Measurements from ENCODE around the gene RPRD1A. TPM values are rescaled to one million over a fixed set of nuclear protein-coding genes. Genes with fewer than 3 reads are reported as not detected.
"Not testable (repeated sequence)": the region's sequence is repeated elsewhere in the genome, so short reads cannot be mapped to it uniquely, and the experiment has no call there.

Gene RPRD1A
- total and polyA plus RNA-seq, 9 of the 15 experiments (the other 6 are each of a cell fraction or from before 2014, with no cell fraction given) = 30.2 to 142 (median 66.0) TPM

DNA sequence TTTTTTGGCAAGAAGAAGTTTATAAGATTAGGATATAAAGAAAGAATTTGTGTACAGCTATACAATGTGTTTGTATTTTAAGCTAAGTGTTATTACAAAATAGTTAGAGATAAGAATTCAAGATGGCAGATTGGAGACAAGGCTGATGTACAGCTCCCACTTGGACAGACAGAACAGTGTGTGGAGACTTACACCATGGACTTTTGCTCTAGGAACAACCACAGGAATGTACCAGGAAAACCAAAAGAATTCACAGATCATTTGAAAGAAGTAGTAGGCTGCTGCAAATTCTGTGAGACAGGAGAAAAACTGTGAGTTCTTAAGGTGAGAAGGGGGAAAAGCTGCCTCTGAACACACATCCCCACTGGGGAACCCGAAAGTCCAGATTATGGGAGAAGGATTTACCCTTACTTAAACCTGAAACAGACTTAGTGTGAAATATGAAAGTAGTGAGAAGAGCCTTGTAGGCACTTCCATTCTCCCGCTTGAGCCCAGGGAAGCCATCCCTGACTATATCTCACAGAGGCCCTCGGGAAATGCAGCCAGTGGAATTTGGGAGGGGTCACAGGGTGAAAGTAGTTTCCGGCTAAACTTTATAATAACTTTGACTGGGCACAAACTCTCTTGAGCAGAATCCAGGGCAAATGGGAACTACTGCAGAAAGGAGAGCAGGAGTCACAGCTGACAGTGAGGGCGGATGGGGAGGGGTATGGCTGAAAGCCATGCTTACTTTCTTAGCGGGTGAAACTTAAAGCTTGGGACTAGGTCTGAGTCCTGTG is 11.6 kb upstream of the RPRD1A start:
- intact Hi-C loops (cut with micrococcal nuclease) (no loop called here), in situ Hi-C loops (cut with MboI) (no loop called here)
- H3K9me1 ChIP-seq (ENCODE audit: control insufficient read depth, insufficient read depth, low read length) = no peaks in the 10 kb centered on the region
- H3K27me3 ChIP-seq (ENCODE audit: control insufficient read depth in 2 of 2, insufficient read depth in 2 of 2, low read length in 2 of 2) = peaks cover 2 to 4% of the 10 kb centered on the region in 2 experiments; a peak in 1 of 5 replicates
- TF ChIP-seq HSF4 (CRISPR knock-in tag; IDR thresholded peaks at IDR 0.05; ENCODE audit: borderline replicate concordance) (no peak), TAF1 (IDR thresholded peaks at IDR 0.05; ENCODE audit: control insufficient read depth, extremely low read depth, insufficient read depth, low read length, severe bottlenecking) (no peak), ETV5 (CRISPR knock-in tag; IDR thresholded peaks at IDR 0.05; ENCODE audit: low read depth) (no peak), ZNF586 (CRISPR knock-in tag; conservative IDR thresholded peaks at IDR 0.05) (no peak), IRF2 (CRISPR knock-in tag; IDR thresholded peaks at IDR 0.05) (no peak), ADNP (tag; IDR thresholded peaks at IDR 0.05) (no peak), RFX5 (IDR thresholded peaks at IDR 0.05; ENCODE audit: low read depth, low read length) (no peak), MAZ (CRISPR knock-in tag; conservative IDR thresholded peaks at IDR 0.05 in 1 of 2, IDR thresholded peaks at IDR 0.05 in 1 of 2) (no peak)
- TF ChIP-seq, protein P1, sequence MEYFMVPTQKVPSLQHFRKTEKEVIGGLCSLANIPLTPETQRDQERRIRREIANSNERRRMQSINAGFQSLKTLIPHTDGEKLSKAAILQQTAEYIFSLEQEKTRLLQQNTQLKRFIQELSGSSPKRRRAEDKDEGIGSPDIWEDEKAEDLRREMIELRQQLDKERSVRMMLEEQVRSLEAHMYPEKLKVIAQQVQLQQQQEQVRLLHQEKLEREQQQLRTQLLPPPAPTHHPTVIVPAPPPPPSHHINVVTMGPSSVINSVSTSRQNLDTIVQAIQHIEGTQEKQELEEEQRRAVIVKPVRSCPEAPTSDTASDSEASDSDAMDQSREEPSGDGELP (CRISPR knock-in tag; IDR thresholded peaks at IDR 0.05; ENCODE audit: borderline replicate concordance) = no peak
- ATAC-seq (no peak), DNase-seq (ENCODE audit: extremely low read depth in 1 of 4, low spot score in 3 of 4) (no peak), FAIRE-seq (no peak)
- H3K27ac ChIP-seq (ENCODE audit: extremely low read depth, low read depth, low read length) = no peak overlapping the region
- WGBS (ENCODE audit: insufficient coverage, low coverage, missing lambda C conversion rate) = 26% methylated on average over 6 of the region's 6 CpGs
- ChIA-PET CTCF (ENCODE audit: low intra/inter-chr PET ratio) (no interaction called here), POLR2A (interaction anchor here (0.9 to 2.6 kb wide), 3 partner anchors 9 to 12 kb away, joined by 3 to 8 read pairs (median 4); partner anchors contain the start of gene RPRD1A)
- H3K9ac ChIP-seq (ENCODE audit: insufficient read depth in 1 of 2, low read depth in 2 of 2, low read length in 2 of 2) = no peak overlapping the region
- H2AFZ ChIP-seq (ENCODE audit: low read depth, low read length) = 0 out of 2 replicates have a peak overlapping the region, but pooled peaks have one; percentile 47
- no peaks in the 10 kb centered on the region for H3K79me2 ChIP-seq (ENCODE audit: control insufficient read depth, insufficient read depth, low read length)
- H3K36me3 ChIP-seq (ENCODE audit: control insufficient read depth, insufficient read depth, low read length) = no peaks in the 10 kb centered on the region
- no peak overlapping the region for H3K4me2 ChIP-seq (ENCODE audit: insufficient read depth, low read length)
- no TSS peak for BruUV-seq (replicated peaks)
- H4K20me1 ChIP-seq (replicated peaks; ENCODE audit: control insufficient read depth, insufficient read depth, low read length) = no peaks in the 10 kb centered on the region
- H3K4me1 ChIP-seq (replicated peaks in 1 of 2; ENCODE audit: control insufficient read depth in 2 of 2, insufficient read depth in 2 of 2, low read length in 2 of 2) = peaks cover 0 to 10% of the 10 kb centered on the region in 2 experiments; a peak in 3 of 5 replicates
- H3K4me3 ChIP-seq = no peak overlapping the region
- H3K9me3 ChIP-seq (replicated peaks; ENCODE audit: control insufficient read depth, insufficient read depth, low read depth, low read length) = no peaks in the 10 kb centered on the region; the same call in 1 of the 2 replicates

DNA sequence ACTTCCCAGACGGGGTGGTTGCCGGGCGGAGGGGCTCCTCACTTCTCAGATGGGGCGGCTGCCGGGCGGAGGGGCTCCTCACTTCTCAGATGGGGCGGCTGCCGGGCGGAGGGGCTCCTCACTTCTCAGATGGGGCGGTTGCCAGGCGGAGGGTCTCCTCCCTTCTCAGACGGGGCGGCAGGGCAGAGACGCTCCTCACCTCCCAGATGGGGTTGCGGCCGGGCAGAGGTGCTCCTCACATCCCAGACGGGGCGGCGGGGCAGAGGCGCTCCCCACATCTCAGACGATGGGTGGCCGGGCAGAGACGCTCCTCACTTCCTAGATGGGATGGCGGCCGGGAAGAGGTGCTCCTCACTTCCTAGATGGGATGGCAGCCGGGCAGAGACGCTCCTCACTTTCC is 10.4 kb upstream of the RPRD1A start:
- DNase-seq (ENCODE audit: extremely low read depth in 1 of 4, low spot score in 3 of 4); H3K4me3 ChIP-seq; H4K20me1 ChIP-seq (replicated peaks; ENCODE audit: control insufficient read depth, insufficient read depth, low read length); intact Hi-C loops (cut with micrococcal nuclease); H3K79me2 ChIP-seq (ENCODE audit: control insufficient read depth, insufficient read depth, low read length); H2AFZ ChIP-seq (ENCODE audit: low read depth, low read length); H3K9me3 ChIP-seq (replicated peaks; ENCODE audit: control insufficient read depth, insufficient read depth, low read depth, low read length); H3K27ac ChIP-seq (ENCODE audit: extremely low read depth, low read depth, low read length); H3K4me1 ChIP-seq (replicated peaks in 1 of 2; ENCODE audit: control insufficient read depth in 2 of 2, insufficient read depth in 2 of 2, low read length in 2 of 2); H3K9me1 ChIP-seq (ENCODE audit: control insufficient read depth, insufficient read depth, low read length); in situ Hi-C loops (cut with MboI); POLR2A ChIA-PET; H3K9ac ChIP-seq (ENCODE audit: insufficient read depth in 1 of 2, low read depth in 2 of 2, low read length in 2 of 2); BruUV-seq (replicated peaks); ATAC-seq; FAIRE-seq; CTCF ChIA-PET (ENCODE audit: low intra/inter-chr PET ratio); H3K36me3 ChIP-seq (ENCODE audit: control insufficient read depth, insufficient read depth, low read length); H3K4me2 ChIP-seq (ENCODE audit: insufficient read depth, low read length); H3K27me3 ChIP-seq (ENCODE audit: control insufficient read depth in 2 of 2, insufficient read depth in 2 of 2, low read length in 2 of 2): not testable (repeated sequence)
- WGBS (ENCODE audit: insufficient coverage, low coverage, missing lambda C conversion rate) = 100% methylated on average over 2 of the region's 27 CpGs
